ENCODE results near the gene JAM3.

DNA sequence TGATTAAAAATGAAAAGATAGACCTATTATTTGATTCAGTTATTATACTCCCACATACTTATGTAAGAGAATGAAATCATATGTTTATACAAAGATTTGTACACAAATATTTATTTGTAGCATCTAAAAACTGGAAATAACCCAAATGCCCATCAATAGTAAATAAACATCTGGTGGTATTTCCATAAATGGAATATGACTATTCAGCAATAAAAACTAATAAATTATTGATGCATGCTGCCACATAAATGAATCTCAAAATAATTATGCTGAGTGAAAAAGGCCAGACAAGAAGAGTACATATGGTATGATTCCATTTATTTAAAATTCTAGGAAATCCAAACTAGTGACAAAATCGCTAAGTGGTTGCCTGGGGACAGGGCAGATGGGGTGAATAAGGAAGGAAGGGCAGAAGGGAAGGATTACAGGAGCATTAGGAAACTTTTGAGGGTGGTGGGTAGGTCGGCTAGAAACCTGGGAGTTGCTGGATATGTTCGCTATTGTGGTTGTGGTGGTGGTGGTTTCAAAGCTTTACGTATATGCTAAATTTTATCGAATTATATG is 41.5 kb downstream of the JAM3 start:
- TF ChIP-seq CTCF (IDR thresholded peaks at IDR 0.05; ENCODE audit: low read depth, low read length, poor library complexity, severe bottlenecking) (no peak), EZH2phosphoT487 (IDR thresholded peaks at IDR 0.05; ENCODE audit: borderline replicate concordance, low read length) (no peak)

Measured in DOHH2 (cell line).